ENCODE data around the gene CYP27C1. TPM values are rescaled to one million over a fixed set of nuclear protein-coding genes. Genes with fewer than 3 reads are reported as not detected.

The CYP27C1 gene
- total and polyA plus RNA-seq, 9 of the 15 experiments (the other 6 are each of a cell fraction or from before 2014, with no cell fraction given) = not detected

DNA sequence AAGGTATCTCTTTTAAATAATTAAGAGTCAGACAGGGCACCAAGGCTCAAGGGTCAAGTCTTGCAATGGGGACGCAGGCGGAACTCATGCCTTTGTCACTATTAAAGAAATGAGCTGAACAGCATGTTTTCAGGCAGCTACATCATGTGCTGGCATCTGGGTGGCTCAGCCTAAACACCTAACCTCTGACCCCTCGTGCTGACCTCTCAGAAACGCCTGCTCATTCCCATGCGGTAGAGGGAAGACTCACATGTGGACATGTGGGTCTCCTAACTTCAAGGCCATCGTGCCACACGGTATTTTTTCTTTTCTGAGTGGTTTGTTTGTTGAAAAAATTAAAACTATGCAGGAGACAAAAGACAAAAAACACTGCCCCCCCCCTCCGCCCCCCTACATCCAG is 31.3 kb downstream of the CYP27C1 start:
- Histone ChIP-seq H3K4me3 (no peak overlapping the region), H4K20me1 (replicated peaks; ENCODE audit: control insufficient read depth, insufficient read depth, low read length) (no peaks in the 10 kb centered on the region), H3K9me3 (replicated peaks; ENCODE audit: control insufficient read depth, insufficient read depth, low read depth, low read length) (no peaks in the 10 kb centered on the region), H3K27ac (ENCODE audit: extremely low read depth, low read depth, low read length) (no peak overlapping the region), H3K36me3 (ENCODE audit: control insufficient read depth, insufficient read depth, low read length) (no peaks in the 10 kb centered on the region), H3K79me2 (ENCODE audit: control insufficient read depth, insufficient read depth, low read length) (no peaks in the 10 kb centered on the region), H3K9me1 (ENCODE audit: control insufficient read depth, insufficient read depth, low read length) (no peaks in the 10 kb centered on the region), H3K27me3 (ENCODE audit: control insufficient read depth in 2 of 2, insufficient read depth in 2 of 2, low read length in 2 of 2) (peaks cover 38 to 62% of the 10 kb centered on the region in 2 experiments), H2AFZ (ENCODE audit: low read depth, low read length) (no peak overlapping the region), H3K4me1 (replicated peaks in 1 of 2; ENCODE audit: control insufficient read depth in 2 of 2, insufficient read depth in 2 of 2, low read length in 2 of 2) (peaks cover 0 to 4% of the 10 kb centered on the region in 2 experiments; a peak in 1 of 5 replicates), H3K4me2 (ENCODE audit: insufficient read depth, low read length) (no peak overlapping the region), H3K9ac (ENCODE audit: insufficient read depth in 1 of 2, low read depth in 2 of 2, low read length in 2 of 2) (no peak overlapping the region)
- FAIRE-seq = no peak
- TF ChIP-seq, protein P1, sequence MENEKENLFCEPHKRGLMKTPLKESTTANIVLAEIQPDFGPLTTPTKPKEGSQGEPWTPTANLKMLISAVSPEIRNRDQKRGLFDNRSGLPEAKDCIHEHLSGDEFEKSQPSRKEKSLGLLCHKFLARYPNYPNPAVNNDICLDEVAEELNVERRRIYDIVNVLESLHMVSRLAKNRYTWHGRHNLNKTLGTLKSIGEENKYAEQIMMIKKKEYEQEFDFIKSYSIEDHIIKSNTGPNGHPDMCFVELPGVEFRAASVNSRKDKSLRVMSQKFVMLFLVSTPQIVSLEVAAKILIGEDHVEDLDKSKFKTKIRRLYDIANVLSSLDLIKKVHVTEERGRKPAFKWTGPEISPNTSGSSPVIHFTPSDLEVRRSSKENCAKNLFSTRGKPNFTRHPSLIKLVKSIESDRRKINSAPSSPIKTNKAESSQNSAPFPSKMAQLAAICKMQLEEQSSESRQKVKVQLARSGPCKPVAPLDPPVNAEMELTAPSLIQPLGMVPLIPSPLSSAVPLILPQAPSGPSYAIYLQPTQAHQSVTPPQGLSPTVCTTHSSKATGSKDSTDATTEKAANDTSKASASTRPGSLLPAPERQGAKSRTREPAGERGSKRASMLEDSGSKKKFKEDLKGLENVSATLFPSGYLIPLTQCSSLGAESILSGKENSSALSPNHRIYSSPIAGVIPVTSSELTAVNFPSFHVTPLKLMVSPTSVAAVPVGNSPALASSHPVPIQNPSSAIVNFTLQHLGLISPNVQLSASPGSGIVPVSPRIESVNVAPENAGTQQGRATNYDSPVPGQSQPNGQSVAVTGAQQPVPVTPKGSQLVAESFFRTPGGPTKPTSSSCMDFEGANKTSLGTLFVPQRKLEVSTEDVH (IDR thresholded peaks at IDR 0.05; ENCODE audit: low read depth, partially characterized antibody) = no peak
- no peak for TF ChIP-seq GABPA (tag; conservative IDR thresholded peaks at IDR 0.05; ENCODE audit: low read depth)
- no peak for TF ChIP-seq CTBP1 (IDR thresholded peaks at IDR 0.05; ENCODE audit: borderline replicate concordance)
- no peak for TF ChIP-seq RFX7 (CRISPR knock-in tag; IDR thresholded peaks at IDR 0.05)
- TF ChIP-seq GATAD2B (IDR thresholded peaks at IDR 0.05; ENCODE audit: borderline replicate concordance) = no peak
- TF ChIP-seq, protein P2, sequence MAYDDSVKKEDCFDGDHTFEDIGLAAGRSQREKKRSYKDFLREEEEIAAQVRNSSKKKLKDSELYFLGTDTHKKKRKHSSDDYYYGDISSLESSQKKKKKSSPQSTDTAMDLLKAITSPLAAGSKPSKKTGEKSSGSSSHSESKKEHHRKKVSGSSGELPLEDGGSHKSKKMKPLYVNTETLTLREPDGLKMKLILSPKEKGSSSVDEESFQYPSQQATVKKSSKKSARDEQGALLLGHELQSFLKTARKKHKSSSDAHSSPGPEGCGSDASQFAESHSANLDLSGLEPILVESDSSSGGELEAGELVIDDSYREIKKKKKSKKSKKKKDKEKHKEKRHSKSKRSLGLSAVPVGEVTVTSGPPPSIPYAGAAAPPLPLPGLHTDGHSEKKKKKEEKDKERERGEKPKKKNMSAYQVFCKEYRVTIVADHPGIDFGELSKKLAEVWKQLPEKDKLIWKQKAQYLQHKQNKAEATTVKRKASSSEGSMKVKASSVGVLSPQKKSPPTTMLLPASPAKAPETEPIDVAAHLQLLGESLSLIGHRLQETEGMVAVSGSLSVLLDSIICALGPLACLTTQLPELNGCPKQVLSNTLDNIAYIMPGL (CRISPR knock-in tag; IDR thresholded peaks at IDR 0.05) = no peak
- TF ChIP-seq ZNF24 (IDR thresholded peaks at IDR 0.05) = no peak
- TF ChIP-seq ZNF354B (CRISPR knock-in tag; IDR thresholded peaks at IDR 0.05) = no peak
- TF ChIP-seq, protein P3, sequence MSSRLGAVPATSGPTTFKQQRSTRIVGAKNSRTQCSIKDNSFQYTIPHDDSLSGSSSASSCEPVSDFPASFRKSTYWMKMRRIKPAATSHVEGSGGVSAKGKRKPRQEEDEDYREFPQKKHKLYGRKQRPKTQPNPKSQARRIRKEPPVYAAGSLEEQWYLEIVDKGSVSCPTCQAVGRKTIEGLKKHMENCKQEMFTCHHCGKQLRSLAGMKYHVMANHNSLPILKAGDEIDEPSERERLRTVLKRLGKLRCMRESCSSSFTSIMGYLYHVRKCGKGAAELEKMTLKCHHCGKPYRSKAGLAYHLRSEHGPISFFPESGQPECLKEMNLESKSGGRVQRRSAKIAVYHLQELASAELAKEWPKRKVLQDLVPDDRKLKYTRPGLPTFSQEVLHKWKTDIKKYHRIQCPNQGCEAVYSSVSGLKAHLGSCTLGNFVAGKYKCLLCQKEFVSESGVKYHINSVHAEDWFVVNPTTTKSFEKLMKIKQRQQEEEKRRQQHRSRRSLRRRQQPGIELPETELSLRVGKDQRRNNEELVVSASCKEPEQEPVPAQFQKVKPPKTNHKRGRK (tag; IDR thresholded peaks at IDR 0.05) = no peak
- no peak for TF ChIP-seq EZH2 (IDR thresholded peaks at IDR 0.05; ENCODE audit: borderline replicate concordance, low read depth, low read length)
- intact Hi-C loops (cut with micrococcal nuclease) = no loop called here
- no peak for ATAC-seq
- in situ Hi-C loops (cut with MboI) = no loop called here
- WGBS (ENCODE audit: insufficient coverage, low coverage, missing lambda C conversion rate) = 6% methylated on average over 7 of the region's 8 CpGs
- ChIA-PET CTCF (ENCODE audit: low intra/inter-chr PET ratio) (no interaction called here), POLR2A (no interaction called here)
- no peak for DNase-seq (ENCODE audit: extremely low read depth in 1 of 4, low spot score in 3 of 4)
- no TSS peak for BruUV-seq (replicated peaks)
